Measurements from ENCODE around the gene RGS8.

DNA sequence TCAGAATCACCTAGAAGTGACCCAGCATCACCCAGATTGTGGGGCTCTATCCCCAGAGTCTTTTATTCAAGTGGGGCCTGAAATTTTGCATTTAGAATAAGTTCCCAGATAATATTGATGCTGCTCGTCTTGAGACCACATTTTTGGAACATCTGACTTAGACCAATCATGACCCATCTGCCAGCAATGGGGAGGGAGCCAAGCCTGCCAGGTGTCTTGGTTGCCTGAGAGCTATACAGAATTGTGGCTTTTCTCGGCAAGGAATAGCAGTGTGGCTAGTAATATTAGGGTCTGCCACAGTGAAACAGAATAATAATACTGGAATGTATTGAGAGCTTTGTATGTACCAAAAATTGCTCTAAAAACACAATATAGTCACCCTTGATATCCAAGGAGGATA, 31.1 kb upstream of the RGS8 start:
- TF ChIP-seq POLR2AphosphoS5 (IDR thresholded peaks at IDR 0.05; ENCODE audit: low read depth, low read length): no peak
- TF ChIP-seq CTCF (IDR thresholded peaks at IDR 0.05): no peak
- TF ChIP-seq REST (IDR thresholded peaks at IDR 0.05; ENCODE audit: insufficient read depth in 1 of 2, low read depth in 2 of 2, low read length in 1 of 2): no peak
